ENCODE data around the gene MRPL43.

MRPL43 gene

GRCh38 chr10:101007915-101008822, 20.9 kb upstream of the MRPL43 start:
- TF ChIP-seq, protein P1, sequence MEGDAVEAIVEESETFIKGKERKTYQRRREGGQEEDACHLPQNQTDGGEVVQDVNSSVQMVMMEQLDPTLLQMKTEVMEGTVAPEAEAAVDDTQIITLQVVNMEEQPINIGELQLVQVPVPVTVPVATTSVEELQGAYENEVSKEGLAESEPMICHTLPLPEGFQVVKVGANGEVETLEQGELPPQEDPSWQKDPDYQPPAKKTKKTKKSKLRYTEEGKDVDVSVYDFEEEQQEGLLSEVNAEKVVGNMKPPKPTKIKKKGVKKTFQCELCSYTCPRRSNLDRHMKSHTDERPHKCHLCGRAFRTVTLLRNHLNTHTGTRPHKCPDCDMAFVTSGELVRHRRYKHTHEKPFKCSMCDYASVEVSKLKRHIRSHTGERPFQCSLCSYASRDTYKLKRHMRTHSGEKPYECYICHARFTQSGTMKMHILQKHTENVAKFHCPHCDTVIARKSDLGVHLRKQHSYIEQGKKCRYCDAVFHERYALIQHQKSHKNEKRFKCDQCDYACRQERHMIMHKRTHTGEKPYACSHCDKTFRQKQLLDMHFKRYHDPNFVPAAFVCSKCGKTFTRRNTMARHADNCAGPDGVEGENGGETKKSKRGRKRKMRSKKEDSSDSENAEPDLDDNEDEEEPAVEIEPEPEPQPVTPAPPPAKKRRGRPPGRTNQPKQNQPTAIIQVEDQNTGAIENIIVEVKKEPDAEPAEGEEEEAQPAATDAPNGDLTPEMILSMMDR (IDR thresholded peaks at IDR 0.05; ENCODE audit: low read depth, low read length, missing control alignments): no peak
- H3K4me3 ChIP-seq (ENCODE audit: low read depth, low read length): no peak overlapping the region
- in situ Hi-C loops (cut with HindIII; ENCODE audit: low sequenced_read_pairs): no loop called here
- no peak for DNase-seq (ENCODE audit: low read depth)

GRCh38 chr10:101007099-101007711, 19.9 kb upstream of the MRPL43 start:
- no peak overlapping the region for H3K4me3 ChIP-seq (ENCODE audit: low read depth, low read length)
- TF ChIP-seq, protein P1 (IDR thresholded peaks at IDR 0.05; ENCODE audit: low read depth, low read length, missing control alignments): no peak
- DNase-seq (ENCODE audit: low read depth): no peak
- in situ Hi-C loops (cut with HindIII; ENCODE audit: low sequenced_read_pairs): no loop called here

- TF ChIP-seq, protein P1 (IDR thresholded peaks at IDR 0.05; ENCODE audit: low read depth, low read length, missing control alignments): no peak
- in situ Hi-C loops (cut with HindIII; ENCODE audit: low sequenced_read_pairs): no loop called here
- H3K4me3 ChIP-seq (ENCODE audit: low read depth, low read length): no peak overlapping the region
- DNase-seq (ENCODE audit: low read depth): no peak
Observed at GRCh38 chr10:101006593-101007098, 19.3 kb upstream of the MRPL43 start.

- H3K4me3 ChIP-seq (ENCODE audit: low read depth, low read length): no peak overlapping the region
- in situ Hi-C loops (cut with HindIII; ENCODE audit: low sequenced_read_pairs): no loop called here
- TF ChIP-seq, protein P1 (IDR thresholded peaks at IDR 0.05; ENCODE audit: low read depth, low read length, missing control alignments): no peak
- no peak for DNase-seq (ENCODE audit: low read depth)
Observed at GRCh38 chr10:101005869-101006567, 18.7 kb upstream of the MRPL43 start.

DNA sequence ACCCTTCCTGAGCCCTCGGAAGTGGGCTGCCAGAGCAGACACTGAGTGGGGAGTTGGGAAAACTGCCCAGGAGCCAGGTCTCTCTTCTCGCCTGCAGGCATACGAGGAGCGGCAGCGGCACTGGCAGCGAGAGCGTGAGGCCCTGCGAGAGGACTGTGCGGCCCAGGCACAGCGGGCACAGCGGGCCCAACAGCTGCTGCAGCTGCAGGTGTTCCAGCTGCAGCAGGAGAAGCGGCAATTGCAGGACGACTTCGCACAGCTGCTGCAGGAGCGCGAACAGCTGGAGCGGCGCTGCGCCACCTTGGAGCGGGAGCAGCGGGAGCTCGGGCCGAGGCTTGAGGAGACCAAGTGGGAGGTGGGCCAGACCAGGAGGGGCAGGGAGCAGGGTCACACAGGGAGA, 18.1 kb upstream of the MRPL43 start:
- no peak overlapping the region for H3K4me3 ChIP-seq (ENCODE audit: low read depth, low read length)
- in situ Hi-C loops (cut with HindIII; ENCODE audit: low sequenced_read_pairs): no loop called here
- TF ChIP-seq, protein P1 (IDR thresholded peaks at IDR 0.05; ENCODE audit: low read depth, low read length, missing control alignments): no peak
- DNase-seq (ENCODE audit: low read depth): no peak

DNA sequence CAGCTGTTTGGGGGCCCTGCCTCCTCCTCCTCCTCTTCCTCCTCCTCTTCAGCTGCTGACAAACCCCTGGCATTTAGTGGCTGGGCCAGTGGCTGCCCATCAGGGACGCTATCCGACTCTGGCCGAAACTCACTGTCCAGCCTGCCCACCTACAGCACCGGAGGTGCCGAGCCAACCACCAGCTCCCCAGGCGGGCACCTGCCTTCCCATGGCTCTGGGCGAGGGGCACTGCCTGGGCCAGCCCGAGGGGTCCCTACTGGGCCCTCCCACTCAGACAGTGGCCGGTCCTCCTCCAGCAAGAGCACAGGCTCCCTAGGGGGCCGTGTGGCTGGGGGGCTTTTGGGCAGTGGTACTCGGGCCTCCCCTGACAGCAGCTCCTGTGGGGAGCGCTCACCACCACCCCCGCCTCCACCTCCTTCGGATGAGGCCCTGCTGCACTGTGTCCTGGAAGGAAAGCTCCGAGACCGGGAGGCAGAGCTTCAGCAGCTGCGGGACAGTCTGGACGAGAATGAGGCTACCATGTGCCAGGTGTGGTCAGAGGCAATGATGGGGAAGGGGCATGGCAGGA, 16.4 kb upstream of the MRPL43 start:
- H3K4me3 ChIP-seq (ENCODE audit: low read depth, low read length): no peak overlapping the region
- in situ Hi-C loops (cut with HindIII; ENCODE audit: low sequenced_read_pairs): no loop called here
- TF ChIP-seq, protein P1 (IDR thresholded peaks at IDR 0.05; ENCODE audit: low read depth, low read length, missing control alignments): no peak
- DNase-seq (ENCODE audit: low read depth): no peak
